Activated T-cell treated with anti-CD3 and anti-CD28 coated beads, Interleukin-2, amount 50 U/mL, for 4 hours (primary cell): ENCODE results near the gene CA5A. TPM values are rescaled to one million over a fixed set of nuclear protein-coding genes. Genes with fewer than 3 reads are reported as not detected.
"Not testable (repeated sequence)": the region's sequence is repeated elsewhere in the genome, so short reads cannot be mapped to it uniquely, and the experiment has no call there.

Source experiments
- ATAC-seq, 2 donors: fragments of 200-7000 bp; cut with Tn5 transposase; one replicate each; pipeline ENCODE4 v1.10.0; 2021
- DNase-seq: peaks from one replicate; pipeline ENCODE4 v3.0.0-alpha.2; 2020
- H3K27me3 Mint-ChIP-seq: one replicate; pipeline ENCODE4 v1.8.0; 2021; ENCODE audit warnings: low read depth, mixed read lengths
- H3K36me3 Mint-ChIP-seq: one replicate; pipeline ENCODE4 v1.8.0; 2022; ENCODE audit warnings: mixed read lengths; ENCODE audit not compliant: insufficient read depth
- H3K4me1 Mint-ChIP-seq: one replicate; pipeline ENCODE4 v1.8.0; 2021; ENCODE audit warnings: low read depth, mixed read lengths
- H3K4me3 Mint-ChIP-seq: one replicate; pipeline ENCODE4 v1.8.0; 2021; ENCODE audit warnings: mild to moderate bottlenecking, moderate library complexity, mixed read lengths
- H3K9me3 Mint-ChIP-seq: one replicate; pipeline ENCODE4 v1.8.0; 2021; ENCODE audit warnings: mixed read lengths
- total RNA-seq, 3 donors: library from RNA; stranded (reverse); gene quantifications; one replicate each; pipeline ENCODE4 v1.2.1, GENCODE V29; 2021

CA5A gene
- total RNA-seq, 3 donors from 2014 or later: 0.43 TPM; not detected in 2

GRCh38 chr16:87914021-87914725 is 22.2 kb downstream of the CA5A start:
- peaks cover 18% of the 10 kb centered on the region for H3K27me3 Mint-ChIP-seq
- not testable (repeated sequence) for DNase-seq, H3K4me1 Mint-ChIP-seq, ATAC-seq, H3K4me3 Mint-ChIP-seq, H3K36me3 Mint-ChIP-seq, H3K9me3 Mint-ChIP-seq

- H3K27me3 Mint-ChIP-seq: peaks cover 15% of the 10 kb centered on the region
- H3K36me3 Mint-ChIP-seq, H3K4me1 Mint-ChIP-seq, ATAC-seq, DNase-seq, H3K9me3 Mint-ChIP-seq, H3K4me3 Mint-ChIP-seq: not testable (repeated sequence)
These were observed 23.6 kb downstream of the CA5A start for GRCh38 chr16:87912691-87913090.

GRCh38 chr16:87911106-87911763 is 25.1 kb downstream of the CA5A start:
- not testable (repeated sequence) for H3K36me3 Mint-ChIP-seq, H3K9me3 Mint-ChIP-seq, H3K4me3 Mint-ChIP-seq, ATAC-seq, DNase-seq, H3K4me1 Mint-ChIP-seq
- peaks cover 15% of the 10 kb centered on the region for H3K27me3 Mint-ChIP-seq

- peak overlapping the region; percentile 26 for H3K4me3 Mint-ChIP-seq
- peak; percentile 87 for DNase-seq
- not testable (repeated sequence) for H3K36me3 Mint-ChIP-seq, H3K4me1 Mint-ChIP-seq, H3K9me3 Mint-ChIP-seq, H3K27me3 Mint-ChIP-seq
- peak; percentile 91 to 92 for ATAC-seq
These were observed 27.0 kb downstream of the CA5A start for GRCh38 chr16:87909203-87909935.

GRCh38 chr16:87908101-87908500 is 28.2 kb downstream of the CA5A start:
- DNase-seq: not testable (repeated sequence)

GRCh38 chr16:87905521-87905920 is 30.8 kb downstream of the CA5A start:
- not testable (repeated sequence) for H3K36me3 Mint-ChIP-seq, ATAC-seq, H3K4me3 Mint-ChIP-seq, DNase-seq, H3K9me3 Mint-ChIP-seq, H3K27me3 Mint-ChIP-seq
- peaks cover 13% of the 10 kb centered on the region for H3K4me1 Mint-ChIP-seq

More at GRCh38 chr16:87908101-87908500, 28.2 kb downstream of the CA5A start:
- not testable (repeated sequence) for H3K27me3 Mint-ChIP-seq, H3K4me3 Mint-ChIP-seq, H3K9me3 Mint-ChIP-seq, H3K36me3 Mint-ChIP-seq, ATAC-seq
- peaks cover 13% of the 10 kb centered on the region for H3K4me1 Mint-ChIP-seq

- not testable (repeated sequence) for DNase-seq, H3K27me3 Mint-ChIP-seq, H3K36me3 Mint-ChIP-seq, H3K4me3 Mint-ChIP-seq, H3K9me3 Mint-ChIP-seq, ATAC-seq
- peaks cover 13% of the 10 kb centered on the region for H3K4me1 Mint-ChIP-seq
These were observed 31.4 kb downstream of the CA5A start for GRCh38 chr16:87904963-87905362.

- not testable (repeated sequence) for H3K36me3 Mint-ChIP-seq
These were observed 35.8 kb downstream of the CA5A start for GRCh38 chr16:87900489-87900888.

GRCh38 chr16:87897521-87898505 is 38.5 kb downstream of the CA5A start:
- peaks cover 43% of the 10 kb centered on the region for H3K4me1 Mint-ChIP-seq
- peak overlapping the region; percentile 64 for H3K4me3 Mint-ChIP-seq
- H3K9me3 Mint-ChIP-seq: no peaks in the 10 kb centered on the region
- H3K27me3 Mint-ChIP-seq: no peaks in the 10 kb centered on the region
- peak; percentile 58 for DNase-seq
- ATAC-seq: peak; percentile 30 to 39
- H3K36me3 Mint-ChIP-seq: no peaks in the 10 kb centered on the region

More at GRCh38 chr16:87900489-87900888, 35.8 kb downstream of the CA5A start:
- H3K9me3 Mint-ChIP-seq, ATAC-seq, H3K4me3 Mint-ChIP-seq, DNase-seq, H3K27me3 Mint-ChIP-seq: not testable (repeated sequence)
- H3K4me1 Mint-ChIP-seq: peaks cover 36% of the 10 kb centered on the region

GRCh38 chr16:87896924-87897520 is 39.3 kb downstream of the CA5A start:
- peak overlapping the region; percentile 64 for H3K4me3 Mint-ChIP-seq

GRCh38 chr16:87896176-87896890 is 40.0 kb downstream of the CA5A start:
- DNase-seq, H3K27me3 Mint-ChIP-seq, H3K9me3 Mint-ChIP-seq, H3K36me3 Mint-ChIP-seq: not testable (repeated sequence)
- H3K4me1 Mint-ChIP-seq: peaks cover 43% of the 10 kb centered on the region
- peak overlapping the region; percentile 71 for H3K4me3 Mint-ChIP-seq
- peak in 1 of 2 donors; percentile 5 for ATAC-seq

More at GRCh38 chr16:87896924-87897520, 39.3 kb downstream of the CA5A start:
- peaks cover 43% of the 10 kb centered on the region for H3K4me1 Mint-ChIP-seq
- DNase-seq, H3K36me3 Mint-ChIP-seq, H3K27me3 Mint-ChIP-seq, H3K9me3 Mint-ChIP-seq, ATAC-seq: not testable (repeated sequence)

GRCh38 chr16:87895641-87896141 is 40.6 kb downstream of the CA5A start:
- ATAC-seq: peak; percentile 94 to 96

GRCh38 chr16:87894005-87894404 is 42.3 kb downstream of the CA5A start:
- not testable (repeated sequence) for DNase-seq, H3K9me3 Mint-ChIP-seq, ATAC-seq, H3K27me3 Mint-ChIP-seq, H3K36me3 Mint-ChIP-seq, H3K4me3 Mint-ChIP-seq
- peaks cover 43% of the 10 kb centered on the region for H3K4me1 Mint-ChIP-seq

More at GRCh38 chr16:87895641-87896141, 40.6 kb downstream of the CA5A start:
- no peaks in the 10 kb centered on the region for H3K27me3 Mint-ChIP-seq
- H3K4me1 Mint-ChIP-seq: peaks cover 43% of the 10 kb centered on the region
- peak; percentile 78 for DNase-seq
- no peaks in the 10 kb centered on the region for H3K9me3 Mint-ChIP-seq
- H3K36me3 Mint-ChIP-seq: no peaks in the 10 kb centered on the region
- peak overlapping the region; percentile 71 for H3K4me3 Mint-ChIP-seq
